HepG2 (cell line): ENCODE results near the gene PRRT2.

Experiments used
- FIP1L1 ChIP-seq: fragments of 200-400 bp; formaldehyde crosslinking; IDR thresholded peaks from 2 replicates; pipeline ENCODE4 v1.6.1; 2018; ENCODE audit warnings: low read depth, mild to moderate bottlenecking, low read length, moderate library complexity, borderline replicate concordance; ENCODE audit not compliant: insufficient read depth
- NFIC ChIP-seq: IDR thresholded peaks from 2 replicates; pipeline ENCODE4 v1.6.1; 2012; ENCODE audit warnings: mild to moderate bottlenecking, low read length, inconsistent platforms
- NPAS2 ChIP-seq: sonication (generic); formaldehyde crosslinking; IDR thresholded peaks from 2 replicates; pipeline ENCODE4 v1.8.0; 2022; ENCODE audit warnings: mild to moderate bottlenecking, missing genetic modification reagents, borderline replicate concordance
- ZNF407 ChIP-seq: sonication (generic); formaldehyde crosslinking; IDR thresholded peaks from one replicate; pipeline ENCODE4 v1.5.1; 2020; ENCODE audit warnings: mild to moderate bottlenecking, missing genetic modification reagents; ENCODE audit errors: not compliant biosample characterization
- ZNF614 ChIP-seq: IDR thresholded peaks from 2 replicates; pipeline ENCODE4 v1.6.1; 2018; ENCODE audit warnings: missing biosample characterization, missing genetic modification reagents, inconsistent platforms, borderline replicate concordance
- ZNF788 ChIP-seq: sonication (generic); formaldehyde crosslinking; IDR thresholded peaks from 2 replicates; pipeline ENCODE4 v1.5.0; 2020; ENCODE audit warnings: mild to moderate bottlenecking, missing genetic modification reagents, borderline replicate concordance
- TF ChIP-seq, protein P1 (sequence below): sonication (generic); formaldehyde crosslinking; IDR thresholded peaks from 2 replicates; pipeline ENCODE4 v1.8.1; 2023; ENCODE audit warnings: missing genetic modification reagents, inconsistent platforms, borderline replicate concordance

DNA sequence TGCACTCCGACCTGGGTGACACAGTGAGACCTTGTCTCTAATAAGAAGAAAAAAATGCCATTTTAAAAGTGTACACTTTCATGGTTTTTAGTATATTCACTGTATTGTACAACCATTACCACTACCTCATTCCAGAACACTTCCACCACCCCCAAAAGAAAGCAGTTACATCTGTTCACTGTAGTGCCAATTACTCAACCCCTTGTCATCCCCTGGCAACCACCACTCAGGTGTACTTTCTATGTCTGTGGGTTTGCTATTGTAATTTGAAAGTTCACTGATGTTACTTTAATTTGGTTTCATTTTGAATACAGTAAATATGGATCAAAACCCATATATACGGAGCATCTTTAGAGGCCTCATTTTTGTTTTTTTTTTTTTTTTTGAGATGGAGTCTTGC is 27.8 kb upstream of the PRRT2 start:
- TF ChIP-seq ZNF788 (CRISPR knock-in tag) (no peak), ZNF614 (CRISPR knock-in tag) (no peak), FIP1L1 (no peak), ZNF407 (CRISPR knock-in tag) (no peak), NFIC (no peak), NPAS2 (CRISPR knock-in tag) (no peak)
- TF ChIP-seq, protein P1, sequence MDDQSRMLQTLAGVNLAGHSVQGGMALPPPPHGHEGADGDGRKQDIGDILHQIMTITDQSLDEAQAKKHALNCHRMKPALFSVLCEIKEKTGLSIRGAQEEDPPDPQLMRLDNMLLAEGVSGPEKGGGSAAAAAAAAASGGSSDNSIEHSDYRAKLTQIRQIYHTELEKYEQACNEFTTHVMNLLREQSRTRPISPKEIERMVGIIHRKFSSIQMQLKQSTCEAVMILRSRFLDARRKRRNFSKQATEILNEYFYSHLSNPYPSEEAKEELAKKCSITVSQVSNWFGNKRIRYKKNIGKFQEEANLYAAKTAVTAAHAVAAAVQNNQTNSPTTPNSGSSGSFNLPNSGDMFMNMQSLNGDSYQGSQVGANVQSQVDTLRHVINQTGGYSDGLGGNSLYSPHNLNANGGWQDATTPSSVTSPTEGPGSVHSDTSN: no peak
